Measurements from ENCODE around the gene FAM50B.
"Not testable (repeated sequence)": the region's sequence is repeated elsewhere in the genome, so short reads cannot be mapped to it uniquely, and the experiment has no call there.

The FAM50B gene

GRCh38 chr6:3859878-3860552 is 10.8 kb downstream of the FAM50B start:
- H3K9me3 ChIP-seq (ENCODE audit: insufficient read depth, low read depth, low read length), result no peaks in the 10 kb centered on the region; the same call in 1 of the 2 replicates
- H3K4me3 ChIP-seq (ENCODE audit: low read length, poor library complexity, severe bottlenecking), result no peak overlapping the region
- no peaks in the 10 kb centered on the region for H3K9me2 ChIP-seq (replicated peaks; ENCODE audit: low read depth, low read length)
- H3K4me1 ChIP-seq (ENCODE audit: insufficient read depth, low read length, poor library complexity, severe bottlenecking), result no peaks in the 10 kb centered on the region
- H3F3A ChIP-seq (ENCODE audit: low read depth), result no peaks in the 10 kb centered on the region
- H3K36me3 ChIP-seq (ENCODE audit: insufficient read depth, low read length), result no peaks in the 10 kb centered on the region
- H2AFZ ChIP-seq (ENCODE audit: low read length), result no peak overlapping the region
- H3K27me3 ChIP-seq (ENCODE audit: insufficient read depth, low read length, poor library complexity, severe bottlenecking), result no peaks in the 10 kb centered on the region
- no peaks in the 10 kb centered on the region for H4K20me1 ChIP-seq (ENCODE audit: insufficient read depth, low read length, poor library complexity, severe bottlenecking)
- H3K79me2 ChIP-seq (ENCODE audit: insufficient read depth, low read length), result no peaks in the 10 kb centered on the region
- H3K4me2 ChIP-seq (ENCODE audit: low read depth, low read length, poor library complexity, severe bottlenecking), result no peak overlapping the region
- no peak overlapping the region for H3K9ac ChIP-seq (ENCODE audit: low read depth, low read length, poor library complexity, severe bottlenecking)
- TF ChIP-seq CTCF (conservative IDR thresholded peaks at IDR 0.05; ENCODE audit: low read length), result no peak
- no peak for TF ChIP-seq EZH2phosphoT487 (IDR thresholded peaks at IDR 0.05; ENCODE audit: borderline replicate concordance)

GRCh38 chr6:3861424-3861823 is 12.3 kb downstream of the FAM50B start:
- H3K27me3 ChIP-seq (ENCODE audit: insufficient read depth, low read length, poor library complexity, severe bottlenecking), result no peaks in the 10 kb centered on the region
- no peak overlapping the region for H3K4me3 ChIP-seq (ENCODE audit: low read length, poor library complexity, severe bottlenecking)
- H4K20me1 ChIP-seq (ENCODE audit: insufficient read depth, low read length, poor library complexity, severe bottlenecking), result no peaks in the 10 kb centered on the region
- H3F3A ChIP-seq (ENCODE audit: low read depth), result no peaks in the 10 kb centered on the region
- H3K36me3 ChIP-seq (ENCODE audit: insufficient read depth, low read length), result no peaks in the 10 kb centered on the region
- no peaks in the 10 kb centered on the region for H3K4me1 ChIP-seq (ENCODE audit: insufficient read depth, low read length, poor library complexity, severe bottlenecking)
- no peaks in the 10 kb centered on the region for H3K79me2 ChIP-seq (ENCODE audit: insufficient read depth, low read length)
- H3K9me3 ChIP-seq (ENCODE audit: insufficient read depth, low read depth, low read length), result no peaks in the 10 kb centered on the region; the same call in 1 of the 2 replicates
- H3K4me2 ChIP-seq (ENCODE audit: low read depth, low read length, poor library complexity, severe bottlenecking), result no peak overlapping the region
- TF ChIP-seq EZH2phosphoT487 (IDR thresholded peaks at IDR 0.05; ENCODE audit: borderline replicate concordance) (no peak), CTCF (conservative IDR thresholded peaks at IDR 0.05; ENCODE audit: low read length) (no peak)
- no peak overlapping the region for H2AFZ ChIP-seq (ENCODE audit: low read length)
- no peaks in the 10 kb centered on the region for H3K9me2 ChIP-seq (replicated peaks; ENCODE audit: low read depth, low read length)
- no peak overlapping the region for H3K9ac ChIP-seq (ENCODE audit: low read depth, low read length, poor library complexity, severe bottlenecking)

- Histone ChIP-seq H3K9me2 (replicated peaks; ENCODE audit: low read depth, low read length) (no peaks in the 10 kb centered on the region), H3K79me2 (ENCODE audit: insufficient read depth, low read length) (no peaks in the 10 kb centered on the region), H3F3A (ENCODE audit: low read depth) (no peaks in the 10 kb centered on the region), H2AFZ (ENCODE audit: low read length) (no peak overlapping the region), H3K9ac (ENCODE audit: low read depth, low read length, poor library complexity, severe bottlenecking) (no peak overlapping the region), H3K36me3 (ENCODE audit: insufficient read depth, low read length) (no peaks in the 10 kb centered on the region), H4K20me1 (ENCODE audit: insufficient read depth, low read length, poor library complexity, severe bottlenecking) (no peaks in the 10 kb centered on the region), H3K9me3 (ENCODE audit: insufficient read depth, low read depth, low read length) (no peaks in the 10 kb centered on the region; the same call in 1 of the 2 replicates), H3K27me3 (ENCODE audit: insufficient read depth, low read length, poor library complexity, severe bottlenecking) (no peaks in the 10 kb centered on the region), H3K4me3 (ENCODE audit: low read length, poor library complexity, severe bottlenecking) (no peak overlapping the region), H3K4me2 (ENCODE audit: low read depth, low read length, poor library complexity, severe bottlenecking) (no peak overlapping the region), H3K4me1 (ENCODE audit: insufficient read depth, low read length, poor library complexity, severe bottlenecking) (no peaks in the 10 kb centered on the region)
- TF ChIP-seq EZH2phosphoT487 (IDR thresholded peaks at IDR 0.05; ENCODE audit: borderline replicate concordance) (no peak), CTCF (conservative IDR thresholded peaks at IDR 0.05; ENCODE audit: low read length) (no peak)
Measured at GRCh38 chr6:3862038-3862437, 12.9 kb downstream of the FAM50B start.

DNA sequence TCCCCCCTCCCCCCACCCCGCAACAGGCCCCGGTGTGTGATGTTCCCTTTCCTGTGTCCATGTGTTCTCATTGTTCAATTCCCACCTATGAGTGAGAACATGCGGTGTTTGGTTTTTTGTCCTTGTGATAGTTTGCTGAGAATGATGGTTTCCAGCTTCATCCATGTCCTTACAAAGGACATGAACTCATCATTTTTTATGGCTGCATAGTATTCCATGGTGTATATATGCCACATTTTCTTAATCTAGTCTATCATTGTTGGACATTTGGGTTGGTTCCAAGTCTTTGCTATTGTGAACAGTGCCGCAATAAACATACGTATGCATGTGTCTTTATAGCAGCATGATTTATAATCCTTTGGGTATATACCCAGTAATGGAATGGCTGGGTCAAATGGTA is 14.1 kb downstream of the FAM50B start:
- H3K9ac ChIP-seq (ENCODE audit: low read depth, low read length, poor library complexity, severe bottlenecking); H3K4me2 ChIP-seq (ENCODE audit: low read depth, low read length, poor library complexity, severe bottlenecking); H4K20me1 ChIP-seq (ENCODE audit: insufficient read depth, low read length, poor library complexity, severe bottlenecking); H3K4me3 ChIP-seq (ENCODE audit: low read length, poor library complexity, severe bottlenecking); H3K36me3 ChIP-seq (ENCODE audit: insufficient read depth, low read length); H3K79me2 ChIP-seq (ENCODE audit: insufficient read depth, low read length); H3K9me2 ChIP-seq (replicated peaks; ENCODE audit: low read depth, low read length); H3K9me3 ChIP-seq (ENCODE audit: insufficient read depth, low read depth, low read length); H3K27me3 ChIP-seq (ENCODE audit: insufficient read depth, low read length, poor library complexity, severe bottlenecking); H2AFZ ChIP-seq (ENCODE audit: low read length); H3F3A ChIP-seq (ENCODE audit: low read depth); H3K4me1 ChIP-seq (ENCODE audit: insufficient read depth, low read length, poor library complexity, severe bottlenecking): not testable (repeated sequence)
